ENCODE data around the gene MYO15A.
A peak's percentile ranks its signal among the peaks of the same experiment; 100 is the strongest.

Gene MYO15A

GRCh38 chr17:18108401-18109312 is at the start of gene MYO15A:
TSS of gene MYO15A (plus strand) at chr17:18108756. CDS start at chr17:18118801, 10,045 bp downstream.
- no peak for DNase-seq

- DNase-seq: no peak
Measured at GRCh38 chr17:18059283-18059682, 49.3 kb upstream of the MYO15A start.

- DNase-seq: no peak
Measured at GRCh38 chr17:18064053-18064452, 44.5 kb upstream of the MYO15A start.

GRCh38 chr17:18065546-18065945 is 43.0 kb upstream of the MYO15A start:
- DNase-seq: no peak

- DNase-seq: no peak
Measured at GRCh38 chr17:18066866-18067265, 41.7 kb upstream of the MYO15A start.

- DNase-seq: no peak
Measured at GRCh38 chr17:18069101-18069500, 39.5 kb upstream of the MYO15A start.

GRCh38 chr17:18070861-18071340 is 37.7 kb upstream of the MYO15A start:
- peak; percentile 44 for DNase-seq

- no peak for DNase-seq
Measured at GRCh38 chr17:18071751-18072150, 36.8 kb upstream of the MYO15A start.

- no peak for DNase-seq
Measured at GRCh38 chr17:18074566-18075272, 33.8 kb upstream of the MYO15A start.

- DNase-seq: peak; percentile 50
Measured at GRCh38 chr17:18076936-18077335, 31.6 kb upstream of the MYO15A start.

GRCh38 chr17:18079543-18079942 is 29.0 kb upstream of the MYO15A start:
- no peak for DNase-seq

- no peak for DNase-seq
Measured at GRCh38 chr17:18084256-18084655, 24.3 kb upstream of the MYO15A start.

GRCh38 chr17:18087610-18088491 is 20.7 kb upstream of the MYO15A start, which contains the start of gene DRG2:
TSS of gene DRG2 (plus strand) at chr17:18087948. CDS start at chr17:18088024, 76 bp downstream.
- peak; percentile 91 for DNase-seq

- DNase-seq: no peak
Measured at GRCh38 chr17:18089613-18090012, 18.9 kb upstream of the MYO15A start.

GRCh38 chr17:18093616-18094408 is 14.7 kb upstream of the MYO15A start:
- peak; percentile 79 for DNase-seq

GRCh38 chr17:18094409-18094807 is 14.1 kb upstream of the MYO15A start:
- DNase-seq: no peak

- DNase-seq: no peak
Measured at GRCh38 chr17:18099516-18099915, 9.0 kb upstream of the MYO15A start.

GRCh38 chr17:18100616-18101015 is 7.9 kb upstream of the MYO15A start:
- no peak for DNase-seq

GRCh38 chr17:18101828-18102227 is 6.7 kb upstream of the MYO15A start:
- DNase-seq: no peak

GRCh38 chr17:18102640-18103039 is 5.9 kb upstream of the MYO15A start:
- DNase-seq: no peak

- DNase-seq: no peak
Measured at GRCh38 chr17:18105027-18105426, 3.5 kb upstream of the MYO15A start.

GRCh38 chr17:18105595-18105994 is 3.0 kb upstream of the MYO15A start:
- DNase-seq: no peak

Data from fibroblast of skin of right biceps (primary cell).